GM19468 (cell line): ENCODE data around the gene BTBD8.

ENCODE experiments used
- ATAC-seq: cut with Tn5 transposase; IDR thresholded peaks from one replicate; pipeline ENCODE4 v1.9.1; 2021; ENCODE audit warnings: mild to moderate bottlenecking, moderate library complexity, moderate number of reproducible peaks; ENCODE audit not compliant: unreplicated experiment; ENCODE audit errors: extremely low read depth

Gene BTBD8

GRCh38 chr1:92087542-92087941 lies 7.4 kb downstream of the BTBD8 start:
- ATAC-seq = no peak

- no peak for ATAC-seq
Measured at GRCh38 chr1:92091625-92092024, 11.5 kb downstream of the BTBD8 start.

DNA sequence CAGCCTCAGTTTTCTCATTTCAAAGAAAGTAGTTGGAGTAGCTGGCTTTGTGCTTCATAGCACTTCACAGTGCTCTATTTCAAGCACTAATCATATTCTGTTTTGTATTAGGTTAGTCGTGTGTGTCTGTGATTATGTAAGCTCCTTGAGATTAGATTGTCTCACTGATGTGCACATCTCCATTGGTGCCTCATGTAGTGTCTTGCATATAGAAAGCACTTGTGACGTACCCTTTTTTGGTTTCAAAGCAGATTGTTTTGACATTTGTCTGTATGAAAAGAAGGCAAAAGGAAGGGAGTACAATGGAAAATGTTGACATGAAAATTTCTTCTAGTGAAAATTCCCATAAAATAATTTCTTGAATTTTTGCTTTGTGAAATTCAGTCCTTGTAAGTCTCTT lies 13.9 kb downstream of the BTBD8 start:
- no peak for ATAC-seq

- no peak for ATAC-seq
Measured at GRCh38 chr1:92094595-92094994, 14.4 kb downstream of the BTBD8 start.

GRCh38 chr1:92095874-92096273 lies 15.7 kb downstream of the BTBD8 start:
- ATAC-seq = no peak

- ATAC-seq = no peak
Measured at GRCh38 chr1:92096317-92096716, 16.2 kb downstream of the BTBD8 start.

- no peak for ATAC-seq
Measured at GRCh38 chr1:92105546-92106081, 25.5 kb downstream of the BTBD8 start.

DNA sequence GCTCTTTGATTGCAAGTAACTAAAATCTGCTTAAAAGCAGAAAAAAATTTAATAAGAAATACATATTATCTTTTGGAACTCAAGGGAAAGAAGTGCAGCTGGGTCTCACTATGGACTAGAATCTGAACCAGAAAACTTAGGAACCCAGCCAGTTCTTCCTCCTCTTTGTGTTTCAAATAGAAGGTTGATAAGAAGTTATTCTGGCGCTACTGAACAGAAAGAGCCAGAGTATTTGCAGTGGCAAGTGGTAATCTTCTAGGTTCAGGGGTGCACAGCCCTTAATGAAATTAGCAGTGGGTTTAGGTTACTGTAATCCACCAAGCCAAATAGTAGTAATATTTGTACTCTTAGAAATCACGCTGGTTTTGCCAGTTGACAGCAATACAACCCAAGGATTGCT lies 28.5 kb downstream of the BTBD8 start:
- no peak for ATAC-seq

GRCh38 chr1:92117526-92117925 lies 37.4 kb downstream of the BTBD8 start:
- no peak for ATAC-seq

GRCh38 chr1:92118826-92119225 lies 38.7 kb downstream of the BTBD8 start:
- no peak for ATAC-seq

DNA sequence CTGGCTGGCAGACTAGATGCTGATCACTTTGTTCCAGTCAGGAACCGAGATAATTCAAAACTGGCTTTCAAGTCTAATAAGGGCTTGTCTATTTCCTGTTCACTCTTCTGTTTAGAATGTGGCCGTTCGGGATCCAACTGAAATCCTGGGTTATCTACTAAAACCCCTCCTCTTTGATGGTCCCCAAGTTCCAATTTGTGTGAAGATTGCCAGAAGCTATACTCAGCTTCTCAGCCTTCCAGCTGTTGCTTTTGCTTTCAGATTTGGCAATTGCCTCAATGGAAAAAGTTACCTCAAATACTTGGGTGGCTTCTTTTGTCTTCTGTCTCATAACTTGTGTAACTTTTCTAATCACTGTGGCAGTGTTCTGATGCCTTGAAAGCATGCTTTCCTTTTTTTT lies 43.7 kb downstream of the BTBD8 start:
- no peak for ATAC-seq

GRCh38 chr1:92125204-92125603 lies 45.1 kb downstream of the BTBD8 start:
- no peak for ATAC-seq

GRCh38 chr1:92126088-92126487 lies 45.9 kb downstream of the BTBD8 start:
- ATAC-seq = no peak

DNA sequence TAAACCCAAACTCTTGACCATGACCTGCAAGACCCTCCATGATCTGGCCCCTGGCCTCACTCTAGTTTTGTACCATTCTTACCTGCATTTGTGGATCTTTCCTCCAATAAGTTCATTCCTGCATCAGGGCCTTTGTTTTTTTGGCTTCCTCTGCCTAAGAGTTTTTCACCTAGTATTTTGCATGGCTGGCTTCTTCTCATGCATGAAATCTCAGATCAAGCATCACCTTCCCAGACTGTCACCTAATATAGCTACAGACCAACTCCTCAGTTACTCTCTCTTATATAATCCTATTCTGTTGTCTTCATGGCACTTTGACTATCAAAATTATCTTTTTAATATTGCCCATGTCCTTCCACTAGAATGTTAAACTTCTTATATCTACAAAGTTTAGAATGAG lies 54.2 kb downstream of the BTBD8 start:
- no peak for ATAC-seq

DNA sequence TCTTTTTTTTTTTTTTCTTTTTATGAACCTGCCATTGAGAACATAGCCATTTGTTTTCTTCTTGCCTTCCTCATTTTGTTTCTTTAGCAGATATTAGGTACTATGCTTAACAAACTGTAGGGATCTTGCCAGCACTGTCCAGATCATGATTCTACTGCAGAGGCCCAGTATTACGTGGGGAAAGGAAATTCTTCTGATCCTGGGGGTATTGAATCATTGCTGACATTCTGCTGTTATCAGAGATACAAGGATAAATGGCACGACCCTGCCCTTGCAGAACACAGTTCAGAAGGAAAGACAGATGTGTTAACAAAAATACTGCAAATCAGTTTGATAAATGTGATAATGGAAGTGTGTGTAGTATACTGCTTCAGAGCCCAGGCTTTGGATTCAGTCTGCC lies 56.2 kb downstream of the BTBD8 start:
- ATAC-seq = no peak

DNA sequence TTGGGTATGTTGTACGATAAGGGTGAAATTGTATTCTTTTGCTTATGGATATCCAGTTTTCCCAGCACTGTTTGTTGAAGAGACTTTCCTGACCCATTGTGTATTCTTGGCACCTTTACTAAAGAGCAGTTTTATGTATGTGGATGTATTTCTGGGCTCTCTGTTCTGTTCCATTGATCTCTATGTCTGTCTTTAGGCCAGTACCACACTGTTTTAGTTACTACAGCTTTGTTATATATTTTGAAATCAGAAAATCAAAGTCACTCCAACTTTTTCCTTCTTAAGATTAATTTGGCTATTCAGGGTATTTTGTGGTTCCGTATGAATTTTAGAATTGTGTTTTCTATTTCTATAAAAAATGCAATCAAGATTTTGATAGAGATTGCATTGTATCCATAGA lies 74.8 kb downstream of the BTBD8 start:
- no peak for ATAC-seq

- no peak for ATAC-seq
Measured at GRCh38 chr1:92159593-92159992, 79.4 kb downstream of the BTBD8 start.

GRCh38 chr1:92165389-92165788 lies 85.2 kb downstream of the BTBD8 start:
- ATAC-seq = no peak

DNA sequence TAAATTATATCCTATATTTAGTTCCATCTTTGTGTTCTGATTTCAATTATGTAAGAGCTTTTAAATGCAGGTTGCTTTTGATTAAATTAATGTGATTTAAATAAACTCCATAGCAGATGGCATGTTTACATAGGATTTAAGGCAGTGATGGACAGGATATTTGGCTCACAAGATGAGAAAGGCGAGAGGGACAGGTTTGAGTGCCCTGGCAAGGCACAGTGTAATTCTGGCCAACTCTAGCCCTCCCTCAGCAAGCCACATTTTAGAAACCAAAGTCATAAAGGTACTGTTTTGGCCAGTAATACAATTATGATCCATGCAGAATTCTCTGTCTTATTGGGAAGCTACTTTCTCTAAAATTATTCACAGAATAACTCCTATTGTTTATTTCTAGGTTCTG lies 87.0 kb downstream of the BTBD8 start:
- no peak for ATAC-seq

- no peak for ATAC-seq
Measured at GRCh38 chr1:92168657-92169056, 88.5 kb downstream of the BTBD8 start.

DNA sequence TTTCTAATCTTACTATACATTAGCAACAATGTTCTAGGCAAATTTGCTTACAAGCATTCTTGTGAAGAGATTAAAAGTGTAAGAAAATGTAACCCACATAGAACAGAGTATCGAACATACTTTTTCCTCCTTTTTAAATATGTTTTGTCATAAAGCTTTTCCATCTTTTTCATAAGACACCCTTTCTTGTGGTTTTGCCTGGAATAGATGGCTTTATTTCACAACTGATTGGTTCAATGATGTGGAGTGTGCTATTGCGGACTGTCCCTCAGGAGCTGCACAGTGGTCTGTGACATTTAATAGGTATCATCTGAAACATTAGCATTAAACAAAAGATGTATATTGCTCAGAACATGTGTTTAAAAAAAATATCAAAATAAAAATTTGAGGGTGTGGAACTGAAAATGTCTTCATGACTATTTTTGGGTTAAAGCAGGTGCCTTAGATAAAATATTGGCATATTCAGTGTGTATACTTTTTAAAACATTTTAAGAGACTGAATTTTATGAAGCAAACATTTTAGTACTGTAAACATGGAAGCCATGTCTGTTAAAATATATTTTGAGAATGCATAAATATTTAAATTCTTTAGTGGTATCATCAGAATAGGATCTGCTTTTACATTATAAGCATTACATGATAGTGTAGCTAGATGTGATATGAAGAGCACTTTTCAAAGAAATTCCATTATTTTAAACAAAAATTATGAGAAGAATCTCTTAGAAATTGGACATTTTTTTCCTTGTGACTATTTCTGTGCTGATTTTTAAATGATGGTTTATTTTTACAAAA lies 89.3 kb downstream of the BTBD8 start:
- no peak for ATAC-seq

DNA sequence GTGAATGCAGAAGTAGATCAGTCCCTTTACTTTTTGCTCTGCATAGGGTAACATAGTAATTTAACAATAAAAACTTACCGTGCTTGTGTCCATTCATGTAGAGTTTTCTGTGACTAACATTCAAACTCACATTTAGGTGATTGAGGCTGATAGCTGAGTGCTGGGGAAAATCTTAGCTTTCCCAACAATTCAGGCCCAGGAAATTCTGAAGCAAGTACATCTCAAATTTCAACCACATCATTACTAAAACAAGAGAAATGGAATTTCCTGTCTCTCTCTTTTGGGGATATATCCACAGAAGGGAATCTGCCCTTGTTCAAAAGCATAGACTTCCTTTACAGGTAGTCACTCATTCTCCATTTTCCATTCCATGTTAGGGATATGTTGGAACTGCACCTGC lies 104.5 kb downstream of the BTBD8 start:
- ATAC-seq = no peak
